GM12878 (cell line): ENCODE measurements around the gene LRRIQ1. TPM values are rescaled to one million over a fixed set of nuclear protein-coding genes. Genes with fewer than 3 reads are reported as not detected.
"Not testable (repeated sequence)": the region's sequence is repeated elsewhere in the genome, so short reads cannot be mapped to it uniquely, and the experiment has no call there.

Source experiments
- ATAC-seq: fragments of 200-7000 bp; cut with Tn5 transposase; 3 replicates; pipeline ENCODE4 v1.9.1; 2020; ENCODE audit warnings: mild to moderate bottlenecking, moderate library complexity
- BruUV-seq: library from RNA; stranded (reverse); fragments of 400-500 nt; replicated peaks from 2 replicates; lab custom pipeline; 2021; lab: Mats Ljungman, UMichigan
- CTCF ChIA-PET: fragments of 300-600 bp; sonication (Branson Sonifier 250); formaldehyde crosslinking; extraction: SDS; loops from one replicate; lab custom pipeline; 2021; ENCODE audit warnings: inconsistent platforms; lab: Yijun Ruan, JAX
- POLR2A ChIA-PET: fragments of 350-600 bp; formaldehyde crosslinking; extraction: SDS; loops from one replicate; lab custom pipeline; 2021; ENCODE audit warnings: inconsistent platforms; lab: Charles Lee
- RAD21 ChIA-PET: fragments of 300-600 bp; sonication (Branson Sonifier 250); formaldehyde crosslinking; loops from one replicate; lab custom pipeline; 2023; ENCODE audit warnings: antibody characterized with exemption; ENCODE audit not compliant: unreplicated experiment; lab: Charles Lee
- SMC1A ChIA-PET: fragments of 300-600 bp; sonication (Branson Sonifier 250); formaldehyde crosslinking; loops from one replicate; lab custom pipeline; 2023; ENCODE audit not compliant: unreplicated experiment, uncharacterized antibody; lab: Charles Lee
- DNase-seq: peaks from one replicate; pipeline ENCODE4 v3.0.0-alpha.2; 2011; ENCODE audit warnings: low read depth, low spot score
- FAIRE-seq: peaks from 3 replicates; lab custom pipeline; 2011; peaks lifted over from hg19 to GRCh38; lab: Jason Lieb, UNC
- H2AFZ ChIP-seq: 2 replicates; pipeline ENCODE4 v1.6.0; 2011; ENCODE audit warnings: low read depth, low read length, control low read depth; ENCODE audit not compliant: control insufficient read depth
- H3K27ac ChIP-seq: 2 replicates; pipeline ENCODE4 v1.5.1; 2011; ENCODE audit warnings: control low read depth; ENCODE audit not compliant: control insufficient read depth, insufficient read depth
- H3K27me3 ChIP-seq, 2 experiments: replicated peaks in 1 of 2; 2 replicates each; pipeline versions ENCODE4 v1.6.0 to v1.6.1; 2011; ENCODE audit warnings: low read length in 1 of 2; ENCODE audit not compliant: control insufficient read depth in 2 of 2, insufficient read depth in 2 of 2
- H3K36me3 ChIP-seq, 2 experiments: 2 replicates each; pipeline ENCODE4 v1.5.1; 2011; ENCODE audit warnings: low read length in 1 of 2; ENCODE audit not compliant: control insufficient read depth in 2 of 2, insufficient read depth in 2 of 2
- H3K4me1 ChIP-seq: 2 replicates; pipeline ENCODE4 v1.6.1; 2011; ENCODE audit warnings: mild to moderate bottlenecking, low read length, moderate library complexity, mixed read lengths; ENCODE audit not compliant: control insufficient read depth, insufficient read depth
- H3K4me2 ChIP-seq: 2 replicates; pipeline ENCODE4 v1.6.0; 2011; ENCODE audit warnings: control low read depth; ENCODE audit not compliant: control insufficient read depth, insufficient read depth
- H3K4me3 ChIP-seq: fragments of 200-600 bp; sonication (generic); 2 replicates; pipeline ENCODE4 v1.5.1; 2016
- H3K79me2 ChIP-seq: 2 replicates; pipeline ENCODE4 v1.6.0; 2011; ENCODE audit warnings: low read length; ENCODE audit not compliant: control insufficient read depth, insufficient read depth
- H3K9ac ChIP-seq: 2 replicates; pipeline ENCODE4 v1.8.0; 2011; ENCODE audit warnings: low read length, control low read depth, mixed read lengths; ENCODE audit not compliant: control insufficient read depth, insufficient read depth
- H3K9me3 ChIP-seq: replicated peaks from 3 replicates; pipeline ENCODE4 v1.5.1; 2011; ENCODE audit warnings: mild to moderate bottlenecking, low read length; ENCODE audit not compliant: control insufficient read depth, insufficient read depth
- H4K20me1 ChIP-seq: 2 replicates; pipeline ENCODE4 v1.6.0; 2011; ENCODE audit not compliant: control insufficient read depth, insufficient read depth
- BMI1 ChIP-seq: fragments of 450-650 bp; IDR thresholded peaks from 2 replicates; pipeline ENCODE4 v1.6.1; 2016; ENCODE audit warnings: mild to moderate bottlenecking, moderate library complexity, borderline replicate concordance
- CREB1 ChIP-seq: IDR thresholded peaks from 2 replicates; pipeline ENCODE4 v1.6.1; 2012; ENCODE audit warnings: low read depth, mild to moderate bottlenecking, inconsistent platforms
- HDGF ChIP-seq: fragments of 450-650 bp; IDR thresholded peaks from 2 replicates; pipeline ENCODE4 v1.6.1; 2016; ENCODE audit warnings: antibody characterized with exemption
- IKZF2 ChIP-seq, 2 experiments: fragments of 450-650 bp; IDR thresholded peaks; 2 replicates each; pipeline ENCODE4 v1.6.1; 2017; ENCODE audit warnings: mild to moderate bottlenecking in 2 of 2, moderate library complexity in 2 of 2
- SIX5 ChIP-seq: IDR thresholded peaks from 2 replicates; pipeline ENCODE4 v1.6.1; 2011; ENCODE audit warnings: mild to moderate bottlenecking, low read depth, low read length, moderate library complexity; ENCODE audit not compliant: severe bottlenecking
- SKIL ChIP-seq: fragments of 450-650 bp; IDR thresholded peaks from 2 replicates; pipeline ENCODE4 v1.6.1; 2017; ENCODE audit warnings: mild to moderate bottlenecking, low read depth, inconsistent platforms; ENCODE audit not compliant: poor library complexity, severe bottlenecking
- SUPT20H ChIP-seq: IDR thresholded peaks from 2 replicates; pipeline ENCODE4 v1.6.1; 2011; ENCODE audit warnings: low read depth, mild to moderate bottlenecking, low read length, moderate library complexity, borderline replicate concordance; ENCODE audit not compliant: control insufficient read depth
- ZBTB33 ChIP-seq: fragments of 450-650 bp; IDR thresholded peaks from 2 replicates; pipeline ENCODE4 v1.6.1; 2017; ENCODE audit warnings: mild to moderate bottlenecking
- ZNF274 ChIP-seq: IDR thresholded peaks from one replicate; pipeline ENCODE4 v1.8.0; 2011; ENCODE audit not compliant: insufficient read length, insufficient read depth
- ZNF622 ChIP-seq: fragments of 450-650 bp; IDR thresholded peaks from 2 replicates; pipeline ENCODE4 v1.6.1; 2017; ENCODE audit warnings: mild to moderate bottlenecking, inconsistent platforms
- ZZZ3 ChIP-seq: IDR thresholded peaks from 2 replicates; pipeline ENCODE4 v1.6.1; 2011; ENCODE audit warnings: low read depth; ENCODE audit not compliant: control insufficient read depth, insufficient read length
- WGBS: methylation state at CpG from one replicate; pipeline ENCODE4 v1.1.6; 2016; ENCODE audit warnings: low lambda C conversion rate; ENCODE audit not compliant: insufficient replicate concordance, insufficient coverage; ENCODE audit errors: missing lambda C conversion rate; 5-methylcytosine and 5-hydroxymethylcytosine counted together
- in situ Hi-C: fragments of 300-500 bp; cut with MboI; formaldehyde crosslinking; loops from 9 replicates; pipeline ENCODE4 v1.14.3; 2018; ENCODE audit warnings: mixed read lengths
- intact Hi-C: fragments of 100-400 bp; cut with micrococcal nuclease; formaldehyde crosslinking; loops from one replicate; pipeline ENCODE4 v1.14.2; 2022; ENCODE audit not compliant: unreplicated experiment
- polyA plus RNA-seq, 11 experiments: library from polyadenylated mRNA; depleted of rRNA in 4 of 11; unstranded in 6 of 11; stranded (reverse) in 5 of 11; fragments of >200 nt; fragmentation: Nextera tagmentation in 4 of 11; fragmentation: Illumina TruSeq in 1 of 11; extraction: Ambion mirVana in 4 of 11; extraction: Trizol in 1 of 11; gene quantifications; 1 replicate in 1 of 11; 2 replicates in 10 of 11; pipeline versions ENCODE4 v1.2.1 to v1.2.3, GENCODE V29; 2011 to 2016; ENCODE audit warnings: inconsistent platforms in 2 of 11, missing spikeins in 2 of 11, low read depth in 1 of 11
- total RNA-seq, 4 experiments: library from RNA; depleted of rRNA in 3 of 4; stranded (reverse); fragments of >200 nt in 3 of 4; fragmentation: Illumina TruSeq in 1 of 4; extraction: Trizol in 1 of 4; gene quantifications; 2 replicates each; pipeline versions ENCODE4 v1.2.1 to v1.2.3, GENCODE V29; 2013 to 2021
- TF ChIP-seq, protein P1 (sequence below): IDR thresholded peaks from 2 replicates; pipeline ENCODE4 v1.6.1; 2011; ENCODE audit warnings: borderline replicate concordance, low read depth, mild to moderate bottlenecking, moderate library complexity, mixed read lengths, low read length; ENCODE audit not compliant: insufficient read depth; ENCODE audit errors: extremely low read length

The LRRIQ1 gene
- total and polyA plus RNA-seq, 10 of the 15 experiments (the other 5 are each of a cell fraction or from before 2014, with no cell fraction given) = 0.14 to 0.45 (median 0.37) TPM; not detected in 4

DNA sequence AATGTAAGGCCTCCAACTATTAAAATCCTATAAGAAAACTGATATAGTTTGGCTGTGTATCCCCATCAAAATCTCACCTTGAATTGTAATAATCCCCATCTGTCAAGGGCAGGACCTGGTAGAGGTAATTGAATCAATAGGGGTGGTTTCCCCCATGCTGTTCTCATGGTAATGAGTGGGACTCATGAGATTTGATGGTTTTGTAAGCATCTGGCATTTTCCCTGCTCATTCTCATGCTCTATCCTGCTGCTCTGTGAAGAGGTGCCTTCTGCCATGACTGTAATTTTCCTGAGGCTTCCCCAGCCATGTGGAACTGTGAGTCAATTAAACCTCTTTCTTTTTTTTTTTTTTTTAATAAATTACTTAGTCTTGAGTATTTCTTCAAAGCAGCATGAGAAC is 31.9 kb upstream of the LRRIQ1 start:
- TF ChIP-seq ZZZ3 = no peak
- TF ChIP-seq, protein P1, sequence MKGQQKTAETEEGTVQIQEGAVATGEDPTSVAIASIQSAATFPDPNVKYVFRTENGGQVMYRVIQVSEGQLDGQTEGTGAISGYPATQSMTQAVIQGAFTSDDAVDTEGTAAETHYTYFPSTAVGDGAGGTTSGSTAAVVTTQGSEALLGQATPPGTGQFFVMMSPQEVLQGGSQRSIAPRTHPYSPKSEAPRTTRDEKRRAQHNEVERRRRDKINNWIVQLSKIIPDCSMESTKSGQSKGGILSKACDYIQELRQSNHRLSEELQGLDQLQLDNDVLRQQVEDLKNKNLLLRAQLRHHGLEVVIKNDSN = no peak
- TF ChIP-seq IKZF2 (IDR thresholded peaks at IDR 0.05) = no peak
- TF ChIP-seq ZBTB33 = no peak
- TF ChIP-seq HDGF = no peak
- TF ChIP-seq BMI1 = no peak
- TF ChIP-seq SUPT20H = no peak
- TF ChIP-seq SIX5 = no peak
- no peak for TF ChIP-seq ZNF622
- no peak for TF ChIP-seq ZNF274
- no peak for TF ChIP-seq SKIL
- TF ChIP-seq CREB1 = no peak
- no peaks in the 10 kb centered on the region for H4K20me1 ChIP-seq
- DNase-seq (no peak), FAIRE-seq (no peak), ATAC-seq (no peak)
- no peaks in the 10 kb centered on the region for H3K27me3 ChIP-seq
- RAD21 ChIA-PET = no interaction called here
- intact Hi-C loops = no loop called here
- no peak overlapping the region for H2AFZ ChIP-seq
- in situ Hi-C loops = no loop called here
- H3K4me1 ChIP-seq = no peaks in the 10 kb centered on the region
- H3K9ac ChIP-seq = no peak overlapping the region
- POLR2A ChIA-PET = no interaction called here
- H3K9me3 ChIP-seq = peaks cover 2% of the 10 kb centered on the region; the same call in 1 of the 3 replicates
- H3K27ac ChIP-seq = no peak overlapping the region
- no TSS peak for BruUV-seq
- no peak overlapping the region for H3K4me3 ChIP-seq
- SMC1A ChIA-PET = no interaction called here
- no peaks in the 10 kb centered on the region for H3K36me3 ChIP-seq
- H3K79me2 ChIP-seq = no peaks in the 10 kb centered on the region
- H3K4me2 ChIP-seq = no peak overlapping the region
- CTCF ChIA-PET = no interaction called here

DNA sequence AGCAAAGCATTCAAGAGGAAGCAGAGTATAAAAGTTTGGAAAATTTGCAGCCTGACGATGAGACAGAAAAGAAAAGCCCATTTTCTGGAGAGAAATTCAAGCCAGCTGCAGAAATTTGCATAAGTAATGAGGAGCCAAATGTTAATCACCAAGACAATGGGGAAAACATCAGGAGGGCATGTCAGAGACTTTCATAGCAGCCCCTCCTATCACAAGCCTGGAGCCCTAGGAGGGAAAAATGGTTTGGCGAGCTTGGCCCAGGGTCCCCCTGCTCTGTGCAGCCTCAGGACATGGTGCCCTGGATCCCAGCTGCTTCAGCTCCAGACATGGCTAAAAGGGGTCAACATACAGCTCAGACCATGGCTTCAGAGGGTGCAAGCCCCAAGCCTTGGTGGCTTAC is 31.1 kb upstream of the LRRIQ1 start:
- RAD21 ChIA-PET, DNase-seq, H3K27ac ChIP-seq, intact Hi-C loops, H3K4me2 ChIP-seq, H3K9ac ChIP-seq, H3K36me3 ChIP-seq, H3K27me3 ChIP-seq, SMC1A ChIA-PET, CTCF ChIA-PET, FAIRE-seq, H3K4me1 ChIP-seq, POLR2A ChIA-PET, ATAC-seq, BruUV-seq, H4K20me1 ChIP-seq, H3K9me3 ChIP-seq, in situ Hi-C loops, H3K4me3 ChIP-seq, H2AFZ ChIP-seq, H3K79me2 ChIP-seq: not testable (repeated sequence)
- 14% methylated on average over 2 of the region's 2 CpGs for WGBS
